OCI-LY7 (cell line): ENCODE measurements around the gene ABR.

Source experiments
- CTCF ChIP-seq: fragments of 200-600 bp; sonication (generic); conservative IDR thresholded peaks from 2 replicates; pipeline ENCODE4 v1.5.1; 2014; ENCODE audit warnings: mild to moderate bottlenecking, antibody characterized with exemption, low read length, moderate library complexity, mixed read lengths
- EZH2phosphoT487 ChIP-seq: fragments of 200-600 bp; sonication (generic); IDR thresholded peaks from 2 replicates; pipeline ENCODE4 v1.6.1; 2018; ENCODE audit warnings: low read depth, borderline replicate concordance, mild to moderate bottlenecking, mixed run types, antibody characterized with exemption, low read length, moderate library complexity, mixed read lengths

GRCh38 chr17:1041746-1042145 lies 138.0 kb downstream of the ABR start:
- TF ChIP-seq CTCF (no peak), EZH2phosphoT487 (no peak)
